Fibroblast of the aortic adventitia (primary cell): ENCODE data around the gene PDE5A. TPM values are rescaled to one million over a fixed set of nuclear protein-coding genes. Genes with fewer than 3 reads are reported as not detected.

Source experiments
- DNase-seq: peaks from one replicate; pipeline ENCODE4 v3.0.0-alpha.2; 2010; ENCODE audit warnings: low read depth
- H3K4me3 ChIP-seq: 2 replicates; pipeline ENCODE4 v1.5.1; 2011; ENCODE audit warnings: low read depth, mild to moderate bottlenecking, control low read depth, low read length, moderate library complexity
- total RNA-seq: library from RNA; depleted of rRNA; stranded (reverse); fragments of >200 nt; gene quantifications from 2 replicates; pipeline ENCODE4 v1.2.3, GENCODE V29; 2012; ENCODE audit warnings: low replicate concordance
- TF ChIP-seq, protein P1 (sequence below): IDR thresholded peaks from 2 replicates; pipeline ENCODE4 v1.5.1; 2011; ENCODE audit warnings: mild to moderate bottlenecking, low read length, control low read depth, inconsistent platforms; ENCODE audit not compliant: insufficient read depth

Gene PDE5A
- total RNA-seq, 1 donor: 146 TPM

DNA sequence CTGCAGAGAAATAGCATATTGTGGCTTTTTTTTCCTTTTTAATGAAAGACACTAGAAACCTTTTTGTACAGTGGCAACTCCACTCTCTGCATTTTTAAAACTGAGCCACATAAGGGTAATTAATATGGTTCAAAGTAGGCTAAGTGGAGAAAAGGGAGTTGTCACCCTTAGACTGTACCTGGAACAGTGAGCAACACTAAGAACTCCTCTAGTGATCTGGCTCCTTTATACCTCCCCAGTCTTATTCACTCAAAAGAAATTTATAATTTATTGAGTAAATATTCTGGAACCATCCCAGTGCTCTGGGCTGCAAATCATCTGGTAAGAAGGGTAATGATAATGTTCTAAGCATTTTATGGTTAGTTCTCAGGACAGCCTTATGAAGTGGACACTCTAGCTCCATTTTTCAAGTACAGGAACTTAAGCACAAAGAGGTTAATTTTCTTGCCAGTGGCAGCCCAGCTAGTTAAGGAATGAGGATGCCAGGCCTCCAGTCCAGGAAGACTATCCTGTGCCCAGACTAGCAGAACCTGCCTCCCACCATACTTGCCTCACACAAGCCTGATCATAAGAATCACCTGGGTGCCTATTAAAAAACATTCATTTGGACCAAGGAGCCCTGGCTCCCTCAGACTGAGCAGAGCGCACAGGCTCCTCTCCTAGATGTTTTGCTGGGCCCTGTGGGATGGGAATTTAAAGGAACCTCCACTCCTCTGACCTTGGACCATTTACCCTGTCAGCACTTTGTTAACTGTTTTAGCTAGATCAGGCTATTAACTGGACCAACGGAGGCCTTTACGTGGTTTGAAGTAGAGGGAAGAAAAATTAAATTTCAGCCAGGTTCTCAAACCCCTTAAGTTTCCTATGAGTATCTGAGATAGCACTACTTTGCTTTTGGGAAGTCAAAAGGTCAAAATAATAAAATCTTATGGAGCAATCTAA lies 102.6 kb downstream of the PDE5A start:
- DNase-seq: peak; percentile 52
- TF ChIP-seq, protein P1, sequence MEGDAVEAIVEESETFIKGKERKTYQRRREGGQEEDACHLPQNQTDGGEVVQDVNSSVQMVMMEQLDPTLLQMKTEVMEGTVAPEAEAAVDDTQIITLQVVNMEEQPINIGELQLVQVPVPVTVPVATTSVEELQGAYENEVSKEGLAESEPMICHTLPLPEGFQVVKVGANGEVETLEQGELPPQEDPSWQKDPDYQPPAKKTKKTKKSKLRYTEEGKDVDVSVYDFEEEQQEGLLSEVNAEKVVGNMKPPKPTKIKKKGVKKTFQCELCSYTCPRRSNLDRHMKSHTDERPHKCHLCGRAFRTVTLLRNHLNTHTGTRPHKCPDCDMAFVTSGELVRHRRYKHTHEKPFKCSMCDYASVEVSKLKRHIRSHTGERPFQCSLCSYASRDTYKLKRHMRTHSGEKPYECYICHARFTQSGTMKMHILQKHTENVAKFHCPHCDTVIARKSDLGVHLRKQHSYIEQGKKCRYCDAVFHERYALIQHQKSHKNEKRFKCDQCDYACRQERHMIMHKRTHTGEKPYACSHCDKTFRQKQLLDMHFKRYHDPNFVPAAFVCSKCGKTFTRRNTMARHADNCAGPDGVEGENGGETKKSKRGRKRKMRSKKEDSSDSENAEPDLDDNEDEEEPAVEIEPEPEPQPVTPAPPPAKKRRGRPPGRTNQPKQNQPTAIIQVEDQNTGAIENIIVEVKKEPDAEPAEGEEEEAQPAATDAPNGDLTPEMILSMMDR: no peak
- H3K4me3 ChIP-seq: no peak overlapping the region

GRCh38 chr4:119525005-119525749 lies 103.4 kb downstream of the PDE5A start:
- DNase-seq: peak; percentile 76
- H3K4me3 ChIP-seq: no peak overlapping the region
- TF ChIP-seq, protein P1: no peak

GRCh38 chr4:119523399-119523798 lies 105.2 kb downstream of the PDE5A start:
- H3K4me3 ChIP-seq: no peak overlapping the region
- TF ChIP-seq, protein P1: no peak
- DNase-seq: peak; percentile 68

- TF ChIP-seq, protein P1: no peak
- no peak for DNase-seq
- H3K4me3 ChIP-seq: no peak overlapping the region
These were observed 107.3 kb downstream of the PDE5A start for GRCh38 chr4:119521268-119521667.

GRCh38 chr4:119518915-119519410 lies 109.6 kb downstream of the PDE5A start:
- no peak overlapping the region for H3K4me3 ChIP-seq
- no peak for DNase-seq
- TF ChIP-seq, protein P1: no peak

DNA sequence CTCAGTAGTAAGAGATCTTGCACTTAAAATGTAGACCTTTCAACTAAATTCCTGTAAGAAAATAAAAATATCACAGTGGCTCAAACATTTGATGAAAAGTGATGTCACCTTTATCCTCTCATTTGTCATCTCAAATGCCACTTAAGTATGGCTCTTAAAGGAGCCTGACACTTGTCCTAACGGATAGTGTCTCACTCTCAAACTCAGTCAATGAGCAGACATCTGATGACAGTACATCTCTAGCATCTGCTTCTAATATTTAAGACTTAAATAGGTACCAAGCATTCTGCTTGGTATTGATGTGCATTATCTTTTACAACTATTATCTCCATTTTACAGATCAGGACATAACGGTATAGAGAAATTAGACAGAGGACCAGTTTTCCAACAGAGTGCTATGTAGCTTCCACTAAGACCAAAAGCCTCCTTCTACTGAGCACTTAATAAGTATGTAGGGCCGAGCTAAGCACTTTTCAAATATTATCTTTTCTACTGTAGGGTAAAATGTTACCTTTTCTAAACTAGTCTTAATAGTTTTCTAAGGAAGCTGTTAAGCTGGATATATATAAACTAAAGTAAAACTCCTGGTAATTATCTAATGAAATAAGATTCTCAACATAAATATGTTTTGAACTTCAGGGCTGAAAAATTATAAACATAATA lies 110.2 kb downstream of the PDE5A start:
- TF ChIP-seq, protein P1: no peak
- no peak for DNase-seq
- H3K4me3 ChIP-seq: no peak overlapping the region
